GM18909 (cell line): ENCODE results near the gene AP1B1.

Source experiments
- ATAC-seq: cut with Tn5 transposase; IDR thresholded peaks from one replicate; pipeline ENCODE4 v1.9.1; 2021; ENCODE audit warnings: mild to moderate bottlenecking; ENCODE audit not compliant: unreplicated experiment, poor library complexity

The AP1B1 gene

DNA sequence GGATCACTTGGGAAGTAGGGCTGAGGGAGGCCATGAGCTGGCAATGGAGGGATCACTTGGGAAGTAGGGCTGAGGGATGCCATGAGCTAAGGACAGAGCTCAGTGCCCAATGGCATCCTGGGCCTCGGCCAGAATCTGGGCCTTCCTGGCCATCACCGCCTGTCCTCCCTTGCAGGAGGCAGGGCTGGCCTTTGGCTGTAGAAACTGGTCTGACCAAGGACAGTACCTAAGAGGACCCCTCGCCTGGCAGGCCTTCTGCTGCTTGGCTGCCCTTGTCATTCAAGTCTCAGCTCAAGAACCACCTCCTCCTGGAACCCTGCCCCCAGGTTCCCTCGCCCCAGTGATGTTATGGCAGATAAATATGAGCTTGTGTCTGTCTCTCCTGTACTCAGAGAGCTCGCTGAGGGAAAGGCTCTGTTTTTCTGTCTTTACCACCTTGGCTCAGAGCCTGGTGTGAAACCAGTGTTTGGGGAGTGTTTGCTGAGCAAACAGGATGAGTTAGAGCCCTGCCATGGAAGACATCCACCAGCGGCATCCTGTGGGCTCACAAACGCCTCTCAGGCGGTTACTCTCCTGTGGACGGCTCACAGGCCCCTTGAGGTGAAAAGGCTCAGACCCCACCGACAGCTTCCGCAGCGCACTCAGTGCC is 53.5 kb downstream of the AP1B1 start:
- no peak for ATAC-seq

DNA sequence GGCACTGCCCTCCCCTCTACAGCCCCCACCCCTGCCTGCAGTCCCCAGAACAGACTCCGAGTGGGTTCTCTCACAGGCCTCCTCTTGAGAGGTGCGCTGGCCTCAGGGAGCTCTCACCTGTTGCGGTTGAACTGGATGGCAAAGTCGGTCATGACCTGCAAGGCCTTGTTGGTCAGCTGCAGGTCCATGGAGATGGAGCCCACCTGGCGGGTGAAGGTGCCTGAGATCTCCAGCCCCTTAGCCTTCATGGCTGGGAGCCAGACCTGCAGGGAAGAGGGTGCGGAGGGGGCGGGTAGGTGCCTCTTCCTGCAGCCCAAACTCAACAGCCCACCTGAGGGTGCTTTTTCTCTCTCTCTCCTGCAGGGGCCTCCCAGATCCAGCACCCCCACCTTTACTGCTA is 54.2 kb downstream of the AP1B1 start:
- ATAC-seq, result no peak

DNA sequence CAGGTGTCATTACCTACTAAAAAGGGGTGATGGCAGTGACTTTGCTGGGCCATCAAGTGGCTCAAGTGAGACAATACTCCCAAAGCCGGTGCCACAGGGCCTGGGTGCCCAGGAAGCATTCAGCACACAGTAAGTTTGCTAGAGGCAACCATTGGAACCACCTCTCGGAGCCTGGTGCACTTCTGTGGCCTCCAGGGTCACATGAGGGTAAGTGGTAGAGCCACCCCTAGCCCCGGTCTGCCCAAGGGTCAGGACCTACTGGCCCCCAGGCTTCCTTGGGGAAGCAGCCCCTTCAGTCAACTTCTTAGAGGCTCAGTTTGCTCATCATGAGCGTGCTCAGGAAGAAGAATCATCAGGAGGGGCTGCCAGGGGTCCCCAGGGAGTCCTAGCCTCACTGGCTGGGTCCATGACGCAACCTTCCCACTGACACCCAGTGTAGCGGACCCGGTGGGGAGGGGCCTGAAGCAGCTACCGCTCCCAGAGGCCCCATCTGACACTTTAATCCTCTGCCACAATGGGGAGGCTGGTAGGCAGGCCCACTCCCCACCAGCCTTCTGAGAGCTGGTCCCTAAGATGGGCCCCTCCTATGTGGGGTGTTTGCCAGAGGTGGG is 55.4 kb downstream of the AP1B1 start:
- ATAC-seq, result no peak

DNA sequence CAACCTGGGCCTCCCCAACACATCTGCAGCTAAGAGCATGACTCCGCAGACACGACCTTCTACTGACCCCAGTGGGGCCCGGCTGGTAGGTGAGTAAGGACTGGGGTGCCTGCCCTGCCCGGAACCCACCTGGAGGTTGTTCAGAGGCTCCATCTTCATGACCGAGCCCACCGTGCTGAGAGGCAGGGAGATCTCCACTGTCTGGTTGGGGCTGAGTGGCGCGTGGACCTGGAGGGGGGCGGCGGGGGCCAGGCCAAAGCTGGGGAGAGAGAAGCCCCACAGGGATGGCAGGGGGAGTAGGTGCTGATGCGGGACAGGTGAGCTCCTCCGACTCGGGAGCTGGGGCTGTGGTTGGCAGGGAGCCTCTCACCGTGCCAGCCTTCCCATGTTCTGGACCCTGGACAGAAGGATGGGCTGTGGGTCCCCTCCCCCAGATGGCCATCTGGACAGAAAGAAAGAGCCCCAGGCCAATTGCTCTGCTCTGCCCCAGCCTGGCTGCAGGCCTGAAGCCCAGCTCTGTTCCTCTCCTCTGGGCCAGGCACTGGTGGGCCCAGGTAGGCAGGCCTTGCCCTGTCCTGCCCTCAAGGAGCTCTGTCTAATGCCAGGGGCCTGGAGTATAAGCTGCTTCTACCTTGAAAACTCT is 56.6 kb downstream of the AP1B1 start:
- ATAC-seq, result no peak

DNA sequence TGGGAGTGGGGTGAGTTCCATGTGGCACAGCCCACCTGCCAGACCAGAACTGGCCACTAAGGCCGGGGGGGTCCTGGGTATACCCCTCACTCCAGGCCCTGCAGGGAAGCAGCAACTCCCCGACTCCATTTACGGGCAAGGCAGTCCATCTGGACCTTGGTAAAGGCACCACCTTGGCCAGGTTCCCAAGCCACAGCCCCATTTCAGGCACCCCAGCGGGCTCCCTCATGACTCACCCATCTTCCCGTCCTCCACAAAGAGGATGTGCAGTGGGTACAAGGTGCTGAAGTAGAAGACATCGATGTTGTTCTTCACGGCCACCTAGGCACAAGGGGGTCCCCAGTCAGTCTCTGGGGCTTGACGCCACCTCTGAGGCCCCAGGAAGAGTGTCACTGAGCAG is 57.2 kb downstream of the AP1B1 start:
- ATAC-seq, result no peak

DNA sequence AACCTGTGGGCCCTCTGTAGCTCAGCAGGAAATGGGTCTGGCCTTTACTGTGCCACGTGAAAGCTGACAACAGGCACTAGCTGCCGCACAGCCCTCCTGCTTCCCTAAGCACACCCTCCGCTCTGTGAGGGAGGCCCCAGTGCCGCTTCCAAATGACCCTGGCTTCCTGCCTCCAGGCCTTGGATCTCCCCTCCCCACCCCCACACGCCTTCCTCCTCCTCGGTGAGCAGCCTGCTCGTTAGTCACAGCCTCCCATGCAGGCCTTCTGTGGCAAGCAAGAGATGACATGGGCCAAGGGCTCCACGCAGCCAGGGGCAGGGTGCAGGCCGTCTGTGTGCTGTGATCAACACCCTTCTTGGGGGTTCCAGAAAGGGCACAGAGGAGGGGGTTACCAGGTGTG is 57.6 kb downstream of the AP1B1 start:
- no peak for ATAC-seq

DNA sequence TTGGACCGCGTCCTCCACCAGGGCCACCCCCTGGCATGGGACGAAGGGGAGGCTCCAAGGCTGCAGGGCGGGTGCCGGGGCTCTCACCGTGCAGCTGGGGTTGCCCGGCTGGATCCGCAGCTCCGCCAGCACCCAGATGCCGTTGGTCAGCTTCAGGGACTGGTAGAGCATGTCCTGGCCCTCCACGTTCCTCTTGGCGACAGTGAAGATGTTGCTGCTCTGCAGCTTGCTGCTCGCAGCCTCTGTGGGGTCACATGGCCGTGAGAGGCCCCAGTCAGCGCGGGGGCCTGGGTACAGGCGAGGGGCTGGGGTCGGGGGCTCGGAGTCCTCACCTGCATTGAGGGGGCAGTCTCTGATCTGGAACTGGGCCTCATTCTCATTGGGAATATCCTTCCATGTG is 58.1 kb downstream of the AP1B1 start:
- no peak for ATAC-seq

DNA sequence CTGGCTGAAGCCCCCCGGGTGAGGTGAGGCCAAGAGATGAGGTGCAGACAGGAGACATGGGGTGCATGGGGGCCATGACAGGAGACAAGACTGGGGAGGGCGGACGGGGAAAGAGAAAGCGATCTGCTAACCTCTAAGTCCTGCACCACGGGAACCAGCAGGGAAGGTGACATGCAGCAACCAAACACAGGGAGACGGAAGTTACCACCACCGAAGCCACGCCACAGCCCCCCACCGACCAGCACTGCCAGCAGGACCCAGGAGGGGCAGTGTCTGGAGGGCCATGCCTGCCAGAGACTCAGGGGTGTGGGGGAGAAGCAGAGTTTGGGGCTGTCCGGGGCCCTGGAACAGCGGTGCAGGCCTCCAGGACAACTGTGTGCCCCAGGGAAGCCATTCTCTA is 58.8 kb downstream of the AP1B1 start:
- ATAC-seq, result no peak

DNA sequence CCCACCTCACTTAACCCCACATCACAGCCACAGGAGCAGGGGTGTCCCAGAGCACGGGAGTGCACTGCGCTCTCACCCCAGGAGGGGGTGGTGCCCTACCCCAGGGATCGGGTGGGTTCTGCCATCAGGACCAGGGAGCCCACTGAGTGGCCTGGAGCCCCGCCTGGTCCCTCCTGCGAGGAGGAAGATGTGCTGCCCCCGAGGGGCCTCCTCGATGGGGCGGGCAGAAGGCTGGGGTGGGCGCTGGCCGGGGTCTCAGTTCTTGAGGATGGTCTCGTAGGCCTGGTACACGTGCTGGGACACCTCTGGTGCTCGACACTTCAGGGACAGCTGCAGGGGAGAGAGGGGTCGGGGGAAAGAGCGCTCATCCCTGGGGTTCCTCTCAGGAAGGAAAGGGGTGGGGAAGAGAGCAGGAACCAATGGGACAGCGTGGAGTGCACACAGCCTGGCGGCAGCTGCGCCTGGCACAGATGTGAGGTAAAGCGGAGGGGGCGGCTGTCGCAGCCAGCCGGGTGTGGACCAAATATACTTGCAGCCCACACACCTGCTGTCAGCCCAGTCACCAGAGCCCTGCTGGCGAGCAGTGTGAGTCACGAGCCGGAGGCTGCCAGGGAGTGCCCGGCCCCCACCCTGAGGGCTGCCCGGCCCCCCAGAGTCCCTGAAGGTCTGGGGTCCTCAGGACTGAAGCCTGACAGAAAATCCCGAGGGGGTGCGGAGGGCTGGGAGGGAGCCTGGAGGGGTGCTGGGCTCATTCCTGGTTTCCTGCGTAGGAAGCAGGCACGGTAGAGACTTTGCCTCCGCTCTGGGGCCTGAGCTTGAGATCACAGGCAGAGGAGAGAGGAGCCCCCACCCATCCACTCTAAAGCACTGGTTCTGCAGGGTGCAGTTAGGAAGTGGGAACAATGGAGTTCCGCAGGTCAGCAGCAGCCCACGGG is 59.5 kb downstream of the AP1B1 start:
- no peak for ATAC-seq

DNA sequence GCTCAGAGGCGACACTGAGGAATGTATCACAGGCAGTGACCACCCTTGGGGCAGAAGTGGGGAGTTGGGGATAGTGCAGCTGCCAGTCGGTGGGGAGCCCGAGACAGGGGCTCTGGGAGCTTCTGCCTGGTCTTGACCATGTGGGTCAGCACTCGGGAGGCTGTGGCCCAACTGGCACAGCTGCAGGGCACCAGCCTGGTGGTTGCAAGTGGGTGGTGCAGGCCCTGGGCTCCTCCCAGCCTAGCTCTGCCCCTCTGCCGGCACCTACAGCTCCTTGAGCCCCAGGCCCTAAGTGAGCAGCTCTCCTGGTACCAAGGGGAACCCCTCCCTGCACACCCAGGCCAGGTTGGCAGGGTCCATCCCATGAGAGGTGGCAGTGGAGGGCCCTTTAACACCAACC is 60.3 kb downstream of the AP1B1 start:
- ATAC-seq, result no peak

DNA sequence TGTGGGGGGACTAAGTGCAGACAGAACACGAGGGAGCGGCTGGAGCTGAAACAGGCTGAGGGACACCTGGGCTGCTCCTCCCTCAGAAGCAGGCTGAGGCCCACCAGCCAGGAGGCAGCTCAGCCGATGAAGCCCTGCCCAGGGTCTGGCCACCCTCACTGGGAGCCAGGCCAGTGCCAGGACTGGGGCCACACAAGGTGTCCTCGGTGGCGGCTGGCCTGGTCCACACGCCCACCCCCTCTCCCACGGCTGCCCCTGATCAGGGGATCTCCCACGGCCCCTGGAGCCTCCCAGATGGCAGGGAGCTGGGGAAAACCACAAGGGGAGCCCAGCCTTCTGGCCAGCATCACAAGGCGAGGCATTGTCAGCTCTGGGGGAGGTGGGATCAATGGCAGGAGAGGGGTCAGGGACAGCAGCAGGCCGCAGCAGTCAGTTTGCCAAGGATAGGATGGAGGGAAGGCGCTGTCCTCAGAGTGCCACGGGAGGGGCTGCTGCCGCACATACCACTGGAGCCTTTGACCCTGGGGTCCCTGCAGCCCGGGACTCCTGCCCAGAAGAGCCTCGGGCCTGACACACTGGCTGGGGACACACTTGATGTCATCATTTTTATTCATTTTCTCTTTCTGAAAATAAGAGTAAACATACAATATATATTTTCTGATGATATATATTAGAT is 61.1 kb downstream of the AP1B1 start:
- ATAC-seq, result no peak

DNA sequence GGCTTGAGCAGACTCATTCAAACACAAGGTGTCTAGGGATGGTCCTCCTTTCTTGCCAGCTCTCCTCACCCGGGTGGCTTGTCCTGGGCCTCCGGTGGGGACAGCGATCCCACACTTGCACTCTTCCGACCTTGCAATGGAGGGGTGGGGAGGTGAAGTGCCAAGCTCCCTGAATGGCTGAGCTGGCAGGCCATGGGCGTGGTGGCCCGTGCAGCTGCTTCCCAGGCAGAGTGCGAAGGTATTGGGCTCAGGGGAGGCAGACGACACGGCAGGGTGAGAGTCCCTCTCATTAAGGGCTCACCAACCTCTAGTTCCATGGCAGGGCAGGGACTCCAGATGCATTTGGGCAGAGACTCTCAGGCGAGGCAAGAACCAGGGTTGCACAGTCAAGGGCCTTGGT is 61.9 kb downstream of the AP1B1 start:
- ATAC-seq, result no peak

DNA sequence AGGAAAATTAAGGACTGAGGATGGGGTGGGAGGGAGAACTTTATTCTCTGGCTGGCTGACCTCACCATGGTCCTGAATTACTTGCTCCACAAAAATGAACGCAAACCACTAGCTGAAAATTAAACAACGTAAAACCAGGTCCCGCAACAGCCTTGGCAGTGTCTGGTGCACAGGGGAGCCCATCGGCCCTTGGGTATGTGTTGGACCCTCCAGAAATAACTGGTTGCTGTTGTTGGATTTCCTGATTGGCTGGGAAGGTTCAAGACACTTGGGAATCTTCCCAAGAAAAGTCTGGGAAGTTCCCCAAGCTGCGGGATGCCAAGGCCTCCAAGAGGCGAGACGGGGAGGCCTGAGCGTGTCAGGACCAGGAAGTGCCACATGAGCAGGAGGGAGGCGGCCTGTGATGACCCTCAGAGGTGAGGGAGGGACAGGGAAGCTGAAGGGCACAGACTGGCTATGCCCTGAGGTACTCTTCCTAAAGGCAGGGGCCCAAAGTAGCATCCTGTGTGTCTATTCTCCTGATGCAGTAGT is 62.5 kb downstream of the AP1B1 start:
- ATAC-seq, result no peak

DNA sequence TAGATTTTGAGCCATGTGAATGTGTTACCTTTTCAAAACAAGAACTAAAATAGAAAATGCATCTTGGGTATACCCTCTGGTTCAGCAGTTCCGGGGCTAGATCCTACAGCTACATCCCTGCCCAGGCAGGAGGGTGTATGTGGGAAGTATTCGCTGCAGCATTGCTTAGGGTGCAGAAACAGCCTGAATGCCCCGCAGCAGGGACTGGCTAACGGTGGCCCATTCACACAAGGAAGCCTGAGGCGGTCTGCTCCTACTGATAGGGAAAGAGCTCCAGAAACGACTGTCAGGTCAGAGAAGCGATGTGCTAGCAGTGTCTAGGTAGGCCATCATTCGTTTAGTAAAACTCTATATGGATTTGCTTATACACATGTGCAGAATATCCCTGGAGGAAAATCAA is 63.0 kb downstream of the AP1B1 start:
- no peak for ATAC-seq

DNA sequence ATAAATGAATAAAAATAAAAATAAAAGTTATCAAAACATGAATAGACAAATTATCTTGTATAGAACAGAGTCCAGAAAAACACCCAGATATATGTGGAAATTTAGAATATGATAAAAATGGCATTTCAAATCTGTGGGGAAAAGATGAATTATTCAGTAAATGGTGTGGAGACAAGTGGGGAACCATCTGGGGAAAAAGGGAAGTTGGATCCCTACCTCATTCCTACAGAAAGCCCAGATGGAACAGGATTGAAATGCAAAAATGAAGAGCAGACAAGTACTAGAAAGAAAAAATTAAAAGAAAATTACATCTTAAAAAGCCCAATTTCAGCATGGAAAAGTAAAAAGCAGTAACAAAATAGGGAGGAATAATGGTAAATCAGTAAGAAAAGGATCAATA is 64.7 kb downstream of the AP1B1 start:
- ATAC-seq, result no peak

DNA sequence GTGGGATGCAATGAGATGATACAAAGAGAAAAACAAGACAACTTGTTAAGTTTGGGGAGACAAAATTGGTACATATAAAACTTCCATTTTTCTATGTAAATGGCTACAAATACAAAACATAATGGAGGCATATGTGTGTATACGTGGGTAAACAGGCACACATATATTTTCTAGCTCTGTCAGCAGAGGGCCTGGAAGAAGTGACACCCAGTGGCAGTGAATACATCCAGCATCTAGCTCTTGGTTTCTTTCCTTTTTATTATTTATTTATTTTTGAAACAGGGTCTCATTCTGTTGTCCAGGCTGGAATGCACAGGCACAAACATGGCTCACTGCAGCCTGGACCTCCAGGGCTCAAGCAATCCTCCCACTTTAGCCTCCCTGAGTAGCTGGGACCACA is 67.8 kb downstream of the AP1B1 start:
- ATAC-seq, result no peak

DNA sequence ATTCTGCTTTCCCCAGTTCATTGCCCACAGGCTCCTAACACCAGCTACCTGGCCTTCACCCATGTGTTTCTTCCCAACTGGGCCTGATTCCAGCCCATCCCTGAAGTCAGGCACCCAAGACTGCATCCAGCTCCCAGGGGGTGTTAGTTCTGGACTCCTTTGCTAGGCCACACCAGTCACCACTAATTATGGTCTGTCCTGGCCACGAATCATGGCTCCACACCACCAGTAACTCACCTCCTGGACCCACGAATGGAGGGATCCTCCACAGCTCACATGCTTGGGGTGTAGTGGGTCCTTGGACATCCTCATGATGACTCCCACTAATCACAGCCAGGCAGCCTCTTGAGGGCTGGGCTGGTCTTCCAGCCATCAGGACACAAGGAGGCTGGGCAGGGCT is 69.3 kb downstream of the AP1B1 start:
- no peak for ATAC-seq

DNA sequence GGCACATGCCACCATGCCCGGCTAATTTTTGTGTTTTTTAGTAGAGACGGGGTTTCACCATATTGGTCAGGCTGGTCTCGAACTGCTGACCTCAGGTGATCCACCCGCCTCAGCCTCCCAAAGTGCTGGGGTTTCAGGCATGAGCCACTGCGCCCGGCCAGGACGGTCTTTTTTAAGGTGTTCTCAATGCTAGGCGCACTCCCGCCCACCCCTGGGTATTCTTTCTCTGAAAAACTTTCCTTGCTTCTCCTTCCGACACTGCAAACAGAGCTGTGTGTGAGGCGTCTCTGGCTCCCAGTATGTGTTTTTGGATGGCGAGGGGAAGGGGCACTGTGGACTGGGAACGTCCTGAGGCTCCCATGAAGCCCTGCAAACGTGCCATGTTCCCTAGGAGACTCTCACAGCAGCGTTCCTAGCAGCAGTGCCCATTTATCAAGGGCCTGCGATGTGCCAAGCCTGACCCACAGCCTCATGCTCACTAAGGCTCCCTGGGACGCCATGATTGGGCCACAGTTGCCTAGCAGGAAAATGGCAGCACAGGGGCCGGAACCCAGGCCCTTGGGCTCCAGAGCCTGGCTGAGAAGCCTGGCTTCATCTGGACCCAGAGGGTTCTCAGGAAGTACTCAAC is 70.4 kb downstream of the AP1B1 start:
- no peak for ATAC-seq

DNA sequence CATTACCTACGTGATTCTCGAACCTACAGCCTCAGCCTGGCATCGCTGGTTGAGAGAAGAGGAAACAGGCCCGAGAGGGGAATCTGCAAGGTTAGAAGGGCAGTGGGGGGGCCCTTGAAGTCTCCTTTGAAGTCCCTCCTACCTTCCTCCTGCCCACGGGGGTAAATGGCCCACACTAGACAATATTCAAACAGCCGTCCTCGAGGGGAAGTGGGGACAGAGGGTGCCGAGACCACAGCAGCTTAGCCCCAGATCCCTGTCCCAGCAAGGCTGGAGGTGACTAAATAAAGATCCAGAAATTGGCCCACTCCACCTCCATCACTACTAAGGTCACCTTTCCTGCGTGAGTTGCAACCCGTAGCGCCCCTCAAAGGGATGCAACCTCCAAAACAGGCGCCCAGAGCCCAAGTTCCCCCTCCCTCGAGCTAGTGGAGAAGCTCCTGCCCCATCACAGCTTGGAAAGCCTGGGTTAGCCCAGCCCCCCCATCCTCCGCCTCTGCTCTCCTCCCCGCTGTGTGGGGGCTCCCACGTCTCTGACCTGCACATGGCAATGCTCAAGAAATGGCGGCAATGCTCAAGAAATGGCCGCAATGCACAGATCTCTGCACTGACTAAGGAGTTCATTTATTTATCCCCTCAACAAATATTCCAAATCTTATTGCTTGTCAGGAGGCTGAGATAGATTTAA is 72.1 kb downstream of the AP1B1 start:
- no peak for ATAC-seq
